Breast epithelium (tissue), 4 donors: ENCODE measurements around the gene COX7A2. TPM values are rescaled to one million over a fixed set of nuclear protein-coding genes. Genes with fewer than 3 reads are reported as not detected.

Experiments used
- DNase-seq, 2 donors: peaks; one replicate each; pipeline ENCODE4 v3.0.0-alpha.2; 2019; ENCODE audit warnings: low spot score in 2 of 2
- H3K27ac ChIP-seq, 2 donors: fragments of 200-600 bp; sonication (generic) in 1 of 2; one replicate each; pipeline ENCODE4 v1.5.1; 2016 to 2019; ENCODE audit warnings: mild to moderate bottlenecking in 1 of 2
- H3K27me3 ChIP-seq, 2 donors: fragments of 200-600 bp; sonication (generic) in 1 of 2; one replicate each; pipeline versions ENCODE4 v1.5.1 to v1.6.0; 2017 to 2019; ENCODE audit warnings: control low read depth in 1 of 2, mild to moderate bottlenecking in 1 of 2
- H3K36me3 ChIP-seq: fragments of 200-600 bp; one replicate; pipeline ENCODE4 v1.5.1; 2019
- H3K4me1 ChIP-seq, 2 donors: fragments of 200-600 bp; sonication (generic); one replicate each; pipeline ENCODE4 v1.5.1; 2016 to 2019; ENCODE audit warnings: control low read depth in 1 of 2
- H3K4me3 ChIP-seq, 3 donors: fragments of 200-600 bp; sonication (generic); 1 replicate in 2 of 3; 2 replicates in 1 of 3; pipeline ENCODE4 v1.5.1; 2016 to 2019; ENCODE audit warnings: mild to moderate bottlenecking in 3 of 3, moderate library complexity in 2 of 3
- H3K9me3 ChIP-seq, 2 donors: fragments of 200-600 bp; sonication (generic) in 1 of 2; one replicate each; pipeline ENCODE4 v1.5.1; 2016 to 2019; ENCODE audit warnings: control low read depth in 1 of 2
- POLR2A ChIP-seq: fragments of 450-650 bp; IDR thresholded peaks from one replicate; pipeline ENCODE4 v1.6.1; 2016; ENCODE audit warnings: antibody characterized with exemption, mild to moderate bottlenecking, moderate library complexity
- POLR2AphosphoS5 ChIP-seq, 3 donors: sonication (generic); formaldehyde crosslinking; IDR thresholded peaks; one replicate each; pipeline ENCODE4 v1.6.1; 2017; ENCODE audit warnings: antibody characterized with exemption in 3 of 3
- intact Hi-C: fragments of 100-400 bp; cut with DNase I; formaldehyde crosslinking; loops from one replicate; pipeline ENCODE4 v1.15.1; 2023; ENCODE audit warnings: low total_unique reads
- total RNA-seq, 3 donors: library from RNA; depleted of rRNA; stranded (reverse); fragments of >200 nt; gene quantifications; one replicate each; pipeline ENCODE4 v1.1.0, GENCODE V29; 2016
- TF ChIP-seq, protein P1 (sequence below), 3 donors: fragments of 450-650 bp; IDR thresholded peaks; one replicate each; pipeline ENCODE4 v1.5.1; 2016 to 2017; ENCODE audit warnings: antibody characterized with exemption in 3 of 3, mild to moderate bottlenecking in 3 of 3, moderate library complexity in 3 of 3

The COX7A2 gene
- total RNA-seq, 3 donors from 2014 or later: 171 to 206 (median 204) TPM

DNA sequence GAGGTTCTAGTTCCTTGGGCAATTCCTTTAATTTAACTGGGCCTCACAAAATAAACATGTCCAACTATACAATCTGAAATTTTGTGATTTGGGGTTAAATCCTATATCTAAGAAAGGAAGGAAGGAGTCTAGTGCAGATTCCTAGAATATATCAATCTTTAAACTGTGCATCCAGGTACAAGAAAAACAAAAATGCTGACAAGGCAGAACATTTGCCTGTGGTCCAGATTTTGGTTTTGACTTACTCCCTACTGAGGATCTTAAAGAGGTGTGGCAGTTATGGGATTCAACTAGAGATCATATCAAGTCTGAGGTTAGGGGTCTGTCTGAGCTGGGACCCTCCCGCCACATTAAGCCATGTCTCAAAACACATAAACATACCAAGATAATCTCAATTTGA is 17.7 kb upstream of the COX7A2 start:
- TF ChIP-seq POLR2A (no peak), POLR2AphosphoS5 (IDR thresholded peaks at IDR 0.05) (no peak)
- TF ChIP-seq, protein P1, sequence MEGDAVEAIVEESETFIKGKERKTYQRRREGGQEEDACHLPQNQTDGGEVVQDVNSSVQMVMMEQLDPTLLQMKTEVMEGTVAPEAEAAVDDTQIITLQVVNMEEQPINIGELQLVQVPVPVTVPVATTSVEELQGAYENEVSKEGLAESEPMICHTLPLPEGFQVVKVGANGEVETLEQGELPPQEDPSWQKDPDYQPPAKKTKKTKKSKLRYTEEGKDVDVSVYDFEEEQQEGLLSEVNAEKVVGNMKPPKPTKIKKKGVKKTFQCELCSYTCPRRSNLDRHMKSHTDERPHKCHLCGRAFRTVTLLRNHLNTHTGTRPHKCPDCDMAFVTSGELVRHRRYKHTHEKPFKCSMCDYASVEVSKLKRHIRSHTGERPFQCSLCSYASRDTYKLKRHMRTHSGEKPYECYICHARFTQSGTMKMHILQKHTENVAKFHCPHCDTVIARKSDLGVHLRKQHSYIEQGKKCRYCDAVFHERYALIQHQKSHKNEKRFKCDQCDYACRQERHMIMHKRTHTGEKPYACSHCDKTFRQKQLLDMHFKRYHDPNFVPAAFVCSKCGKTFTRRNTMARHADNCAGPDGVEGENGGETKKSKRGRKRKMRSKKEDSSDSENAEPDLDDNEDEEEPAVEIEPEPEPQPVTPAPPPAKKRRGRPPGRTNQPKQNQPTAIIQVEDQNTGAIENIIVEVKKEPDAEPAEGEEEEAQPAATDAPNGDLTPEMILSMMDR (IDR thresholded peaks at IDR 0.05): no peak
- no peaks in the 10 kb centered on the region for H3K4me1 ChIP-seq
- H3K27ac ChIP-seq: no peak overlapping the region
- no peaks in the 10 kb centered on the region for H3K27me3 ChIP-seq
- intact Hi-C loops: no loop called here
- DNase-seq: no peak
- H3K36me3 ChIP-seq: peaks cover 3% of the 10 kb centered on the region
- H3K4me3 ChIP-seq: no peak overlapping the region
- no peaks in the 10 kb centered on the region for H3K9me3 ChIP-seq

DNA sequence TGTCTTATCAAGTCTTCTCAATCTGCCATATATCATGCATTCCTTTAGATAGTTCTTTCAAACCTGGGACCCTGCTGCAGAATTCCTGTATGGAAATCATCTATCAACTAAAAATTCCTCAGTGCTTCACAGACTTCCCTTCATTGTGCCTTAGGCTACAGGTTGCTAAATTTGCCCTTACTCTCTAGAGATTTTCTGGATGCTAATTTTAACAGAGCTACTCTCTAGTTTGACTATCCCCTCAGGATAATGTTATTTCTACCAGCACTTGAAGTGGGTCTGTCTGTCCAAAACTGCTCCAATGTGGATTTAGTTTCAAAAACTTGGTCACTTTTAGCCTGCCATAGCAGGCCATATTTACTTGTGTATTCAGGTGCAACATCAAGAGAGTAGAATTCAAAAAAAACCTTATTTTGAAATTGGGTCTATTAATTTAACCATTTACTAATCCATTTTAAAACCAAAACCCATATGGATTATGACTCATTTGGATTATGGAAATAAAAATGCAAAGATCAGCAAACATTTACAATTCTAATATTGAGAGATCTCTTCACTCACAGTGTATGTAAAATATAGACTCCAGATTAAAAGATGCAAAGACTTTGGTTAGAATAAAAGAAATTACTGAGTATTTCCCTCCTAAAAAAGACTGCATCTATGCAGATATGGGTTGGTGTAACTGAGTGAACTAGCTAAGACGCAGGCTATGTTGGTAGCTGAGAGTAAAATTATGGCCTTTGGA is 13.9 kb upstream of the COX7A2 start:
- Histone ChIP-seq H3K9me3 (no peaks in the 10 kb centered on the region), H3K36me3 (peaks cover 3% of the 10 kb centered on the region), H3K27ac (no peak overlapping the region), H3K4me3 (no peak overlapping the region), H3K27me3 (no peaks in the 10 kb centered on the region), H3K4me1 (no peaks in the 10 kb centered on the region)
- TF ChIP-seq POLR2A (no peak), POLR2AphosphoS5 (IDR thresholded peaks at IDR 0.05) (no peak)
- TF ChIP-seq, protein P1 (IDR thresholded peaks at IDR 0.05): no peak
- DNase-seq: no peak
- intact Hi-C loops: no loop called here

DNA sequence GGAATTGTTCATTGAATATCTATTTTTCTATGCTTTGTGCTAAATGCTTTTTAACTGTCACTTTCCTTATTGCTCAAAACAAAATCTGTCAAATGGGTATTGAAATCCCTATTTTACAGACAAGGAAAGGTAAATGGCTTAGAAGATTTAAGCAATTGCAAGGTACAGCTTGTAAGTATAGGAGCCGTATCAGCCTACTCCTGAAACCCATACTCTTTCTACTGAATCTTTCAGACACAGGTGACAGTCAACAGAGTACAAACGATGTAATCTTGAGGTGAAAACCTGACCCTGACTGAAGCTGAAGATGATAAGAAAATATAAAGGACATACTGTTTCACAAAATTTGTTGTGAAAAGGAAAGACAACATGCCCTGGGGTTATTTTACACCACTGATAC is 7.0 kb upstream of the COX7A2 start:
- no peaks in the 10 kb centered on the region for H3K36me3 ChIP-seq
- intact Hi-C loops: no loop called here
- H3K27me3 ChIP-seq: no peaks in the 10 kb centered on the region
- H3K9me3 ChIP-seq: no peaks in the 10 kb centered on the region
- no peak for DNase-seq
- H3K27ac ChIP-seq: no peak overlapping the region
- TF ChIP-seq POLR2A: no peak
- TF ChIP-seq, protein P1 (IDR thresholded peaks at IDR 0.05): no peak
- TF ChIP-seq POLR2AphosphoS5 (IDR thresholded peaks at IDR 0.05): no peak
- H3K4me3 ChIP-seq: no peak overlapping the region
- H3K4me1 ChIP-seq: no peaks in the 10 kb centered on the region

DNA sequence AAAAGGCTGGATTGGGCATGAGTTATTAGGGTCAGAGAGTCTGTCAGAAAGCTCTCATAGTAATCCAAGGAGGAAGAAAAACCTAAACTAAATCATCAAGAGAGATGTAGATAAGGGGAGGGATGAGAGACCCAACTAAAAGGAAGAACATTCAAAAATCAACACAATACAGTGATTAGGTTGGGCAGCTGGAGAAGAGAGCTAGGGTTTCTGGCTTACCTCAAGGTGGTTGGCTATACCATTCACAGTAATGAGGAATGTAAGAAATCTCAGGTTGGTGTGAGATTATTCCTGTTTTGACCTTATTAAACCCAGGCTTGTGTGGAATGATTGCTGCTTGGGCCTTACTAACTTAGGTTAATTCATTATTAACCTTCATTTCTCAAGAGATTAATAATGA is 6.2 kb upstream of the COX7A2 start:
- no peaks in the 10 kb centered on the region for H3K36me3 ChIP-seq
- intact Hi-C loops: no loop called here
- no peak overlapping the region for H3K27ac ChIP-seq
- H3K27me3 ChIP-seq: no peaks in the 10 kb centered on the region
- no peak overlapping the region for H3K4me3 ChIP-seq
- no peaks in the 10 kb centered on the region for H3K4me1 ChIP-seq
- TF ChIP-seq POLR2AphosphoS5 (IDR thresholded peaks at IDR 0.05) (no peak), POLR2A (no peak)
- TF ChIP-seq, protein P1 (IDR thresholded peaks at IDR 0.05): no peak
- H3K9me3 ChIP-seq: no peaks in the 10 kb centered on the region
- no peak for DNase-seq

DNA sequence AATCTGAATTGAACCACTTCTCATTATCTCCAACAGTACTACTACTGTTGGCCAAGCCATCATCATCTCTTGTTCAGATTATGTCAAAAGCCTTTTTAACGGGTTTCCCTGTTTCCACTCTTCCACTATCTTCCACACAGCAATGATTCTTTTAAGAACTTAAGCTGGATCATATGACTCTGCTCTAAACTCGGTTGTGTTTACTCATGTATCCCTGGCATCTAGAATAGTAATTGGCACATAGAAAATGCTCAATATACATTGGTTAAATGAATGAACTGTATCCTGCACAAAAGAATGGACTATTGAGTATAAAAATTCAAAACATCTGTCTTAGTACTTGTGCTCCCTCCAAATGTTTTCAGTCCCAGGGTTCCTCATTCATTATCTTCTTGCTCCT is 2.8 kb upstream of the COX7A2 start:
- H3K9me3 ChIP-seq: no peaks in the 10 kb centered on the region
- no peaks in the 10 kb centered on the region for H3K4me1 ChIP-seq
- intact Hi-C loops: no loop called here
- no peak overlapping the region for H3K4me3 ChIP-seq
- no peaks in the 10 kb centered on the region for H3K36me3 ChIP-seq
- no peak for DNase-seq
- H3K27me3 ChIP-seq: no peaks in the 10 kb centered on the region
- no peak for TF ChIP-seq POLR2AphosphoS5 (IDR thresholded peaks at IDR 0.05)
- no peak for TF ChIP-seq POLR2A
- TF ChIP-seq, protein P1 (IDR thresholded peaks at IDR 0.05): no peak
- no peak overlapping the region for H3K27ac ChIP-seq
